Activated naive CD4-positive, alpha-beta T cell treated with anti-CD3 and anti-CD28 coated beads, Interleukin-2, amount 50 U/mL, for 72 hours (primary cell): ENCODE data around the gene VAPB. TPM values are rescaled to one million over a fixed set of nuclear protein-coding genes. Genes with fewer than 3 reads are reported as not detected.

ENCODE experiments used
- ATAC-seq, 2 donors: fragments of 150-1000 bp; cut with Tn5 transposase; 2 replicates each; pipeline ENCODE4 v1.10.0; 2021; ENCODE audit warnings: mild to moderate bottlenecking in 2 of 2, moderate library complexity in 2 of 2
- DNase-seq, 2 donors: peaks; one replicate each; pipeline ENCODE4 v3.0.0; 2021 to 2022; ENCODE audit warnings: low spot score in 2 of 2
- H3K27ac Mint-ChIP-seq, 2 donors: one replicate each; pipeline ENCODE4 v1.8.0; 2022; ENCODE audit warnings: mild to moderate bottlenecking in 2 of 2, mixed read lengths in 2 of 2
- H3K36me3 Mint-ChIP-seq, 2 donors: one replicate each; pipeline ENCODE4 v1.8.0; 2022; ENCODE audit warnings: mixed read lengths in 2 of 2
- H3K9me3 Mint-ChIP-seq, 2 donors: one replicate each; pipeline ENCODE4 v1.8.0; 2022; ENCODE audit warnings: mixed read lengths in 2 of 2
- total RNA-seq, 2 donors: library from RNA; stranded (reverse); gene quantifications; one replicate each; pipeline ENCODE4 v1.2.3, GENCODE V29; 2022

The VAPB gene
- total RNA-seq, 2 donors from 2014 or later, result 28.0 to 43.5 TPM

- ATAC-seq (no peak), DNase-seq (no peak)
- Mint-ChIP-seq H3K9me3 (no peaks in the 10 kb centered on the region), H3K36me3 (peaks cover 0 to 39% of the 10 kb centered on the region in 2 donors), H3K27ac (peak overlapping the region in 1 of 2 donors; percentile 79)
These were observed 46.2 kb downstream of the VAPB start for GRCh38 chr20:58435237-58435636.

DNA sequence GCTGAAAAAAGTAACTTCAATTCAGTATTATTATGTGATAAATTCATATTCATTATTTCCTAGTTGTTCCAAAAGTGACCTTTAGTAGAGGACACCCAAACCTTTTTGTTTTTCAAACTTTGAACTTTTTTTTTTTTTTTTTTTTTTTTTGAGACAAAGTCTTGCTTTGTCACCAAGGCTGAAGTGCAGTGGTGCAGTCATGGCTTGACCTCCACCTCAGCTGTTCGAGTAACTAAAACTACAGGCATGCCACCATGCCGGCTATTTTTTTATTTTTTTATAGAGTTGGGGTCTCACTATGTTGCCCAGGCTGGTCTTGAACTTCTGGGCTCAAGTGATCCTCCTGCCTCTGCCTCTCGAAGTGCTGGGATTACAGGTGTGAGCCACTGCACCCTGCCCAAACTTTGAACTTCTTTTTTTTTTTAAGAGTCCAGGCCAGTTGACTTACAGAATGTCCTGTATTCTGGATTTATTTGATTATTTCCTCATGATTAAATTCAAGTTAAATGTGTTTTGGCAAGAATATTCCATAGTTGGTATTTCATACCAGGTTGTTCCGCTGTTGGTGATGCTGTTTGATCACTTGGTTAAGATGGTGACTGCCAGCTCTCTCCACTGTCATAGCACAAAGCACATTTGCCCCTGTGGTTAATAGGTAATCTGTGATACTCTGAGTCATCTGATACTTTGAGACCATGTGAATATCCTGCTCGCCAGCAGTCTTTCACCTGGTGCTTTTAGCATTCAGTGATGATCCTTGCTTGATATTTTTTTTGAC, 48.0 kb downstream of the VAPB start:
- peaks cover 0 to 27% of the 10 kb centered on the region in 2 donors for H3K36me3 Mint-ChIP-seq
- no peaks in the 10 kb centered on the region for H3K9me3 Mint-ChIP-seq
- peak overlapping the region; percentile 2 to 39 for H3K27ac Mint-ChIP-seq
- DNase-seq, result no peak
- peak; percentile 59 to 75 for ATAC-seq

DNA sequence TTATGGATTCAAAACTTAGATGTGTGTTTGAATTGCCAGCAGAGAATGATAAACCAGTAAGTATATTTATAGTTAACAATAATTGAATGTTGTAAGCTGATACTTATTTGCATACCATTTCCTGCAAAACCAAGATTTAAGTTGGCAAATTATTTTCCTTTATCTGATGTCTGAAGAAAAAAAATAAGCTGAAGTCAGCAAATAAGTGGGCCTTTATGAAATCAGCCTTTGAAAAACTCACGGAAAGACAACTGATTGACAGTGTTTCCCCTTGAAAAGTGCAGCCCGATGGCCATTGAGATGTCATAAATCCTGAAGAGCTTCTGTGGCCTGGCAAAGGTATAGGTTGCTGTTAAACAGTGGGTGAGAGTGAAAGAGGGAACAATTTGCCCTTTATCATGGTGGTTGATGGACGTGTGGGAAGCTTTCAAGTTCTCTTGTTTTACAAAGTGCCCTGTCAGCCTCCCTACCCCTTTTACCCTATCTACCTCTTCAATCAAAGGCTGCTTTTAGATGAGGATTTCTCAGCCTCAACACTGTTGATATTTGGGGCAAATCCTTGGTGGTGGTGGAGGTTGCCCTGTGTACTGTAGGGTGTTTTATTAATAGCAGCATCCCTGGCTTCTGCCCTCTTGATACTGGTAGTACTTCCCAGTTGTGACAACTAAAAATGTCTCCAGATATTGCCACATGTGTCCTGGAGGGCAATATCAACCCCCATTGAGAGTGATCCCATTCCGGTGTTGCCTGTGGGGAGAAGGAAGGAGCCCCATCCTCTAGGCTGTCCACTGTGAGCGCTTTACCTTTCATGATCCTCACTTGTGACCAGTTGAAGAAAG, 50.2 kb downstream of the VAPB start:
- Mint-ChIP-seq H3K9me3 (no peaks in the 10 kb centered on the region), H3K36me3 (peaks cover 0 to 15% of the 10 kb centered on the region in 2 donors), H3K27ac (peak overlapping the region; percentile 31 to 57)
- DNase-seq (no peak), ATAC-seq (no peak)

DNA sequence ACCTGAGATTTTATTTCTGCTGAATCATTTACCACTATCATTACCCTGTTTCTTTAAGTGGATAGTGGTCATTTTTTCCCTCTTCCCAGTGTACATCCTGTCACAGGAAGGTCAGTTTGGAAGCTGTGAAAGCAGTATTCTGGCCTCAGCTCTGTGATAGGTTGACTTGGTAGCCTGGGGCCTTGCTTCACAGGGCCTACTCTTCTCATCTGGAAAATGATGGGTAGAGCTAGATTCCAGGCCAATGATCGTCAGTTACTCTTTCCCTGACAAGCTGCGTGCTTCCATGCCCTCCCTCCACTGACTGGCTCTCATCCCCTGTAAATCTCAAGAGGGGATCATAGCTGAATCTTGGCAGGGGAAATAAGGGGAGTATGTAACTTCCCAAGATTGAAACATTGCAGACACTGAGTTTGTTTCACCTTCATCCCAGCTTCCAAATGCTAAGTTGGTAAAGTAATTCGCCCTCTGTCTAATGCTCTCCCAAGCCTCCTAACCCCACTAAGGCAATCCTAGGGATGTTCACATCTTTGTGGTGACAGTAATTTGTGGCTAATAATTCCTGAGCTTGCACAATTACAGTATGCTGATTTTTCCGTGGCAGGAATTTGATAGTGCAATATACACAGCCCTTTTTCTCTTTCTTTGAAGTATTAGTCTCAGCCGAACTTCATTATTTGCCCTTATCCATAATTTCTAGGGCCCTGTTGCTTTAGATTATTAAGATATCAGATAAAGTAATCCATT, 51.2 kb downstream of the VAPB start:
- H3K9me3 Mint-ChIP-seq, result no peaks in the 10 kb centered on the region
- peaks cover 0 to 13% of the 10 kb centered on the region in 2 donors for H3K36me3 Mint-ChIP-seq
- DNase-seq, result no peak
- no peak for ATAC-seq
- H3K27ac Mint-ChIP-seq, result peak overlapping the region; percentile 57

- DNase-seq (no peak), ATAC-seq (peak; percentile 36 to 58)
- Mint-ChIP-seq H3K27ac (peak overlapping the region in 1 of 2 donors; percentile 24), H3K9me3 (no peaks in the 10 kb centered on the region), H3K36me3 (peaks cover 0 to 5% of the 10 kb centered on the region in 2 donors)
These were observed 52.7 kb downstream of the VAPB start for GRCh38 chr20:58441723-58442122.

GRCh38 chr20:58444746-58445255, 55.8 kb downstream of the VAPB start:
- ATAC-seq, result no peak
- H3K36me3 Mint-ChIP-seq, result no peaks in the 10 kb centered on the region
- H3K9me3 Mint-ChIP-seq, result no peaks in the 10 kb centered on the region
- H3K27ac Mint-ChIP-seq, result peak overlapping the region in 1 of 2 donors; percentile 10
- no peak for DNase-seq

DNA sequence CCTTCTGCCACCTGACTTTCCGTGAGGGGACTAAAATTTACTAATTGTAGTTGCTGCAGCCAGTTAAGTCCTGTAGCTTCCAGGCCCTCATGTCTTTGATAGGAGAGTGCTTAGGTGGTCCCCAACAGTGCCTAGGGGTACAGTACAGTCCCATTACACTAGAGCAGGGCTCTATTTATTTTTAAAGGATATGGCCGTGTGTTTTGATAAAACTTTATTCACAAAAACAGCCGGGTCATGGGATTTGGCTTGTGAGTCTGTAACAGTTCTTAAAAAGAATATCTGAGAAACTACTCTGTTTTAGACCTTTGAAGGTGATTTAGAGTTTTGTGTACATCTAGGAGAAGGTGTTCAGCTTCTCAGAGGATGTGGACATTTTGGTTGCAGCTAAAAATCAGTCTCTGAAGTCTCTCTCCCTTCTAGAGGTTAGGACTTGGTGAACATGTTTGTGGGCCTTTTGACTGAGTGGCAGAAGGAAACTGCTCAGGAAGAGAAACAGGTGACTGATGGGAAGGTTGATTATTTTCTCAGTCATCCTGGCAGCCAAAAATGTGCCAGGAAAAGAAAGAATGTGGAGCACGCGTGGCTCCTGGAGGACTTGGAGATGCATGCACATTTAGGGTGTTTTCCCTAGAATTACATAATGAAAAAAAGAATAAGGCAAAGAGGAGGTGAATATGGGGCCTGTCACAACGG, 57.4 kb downstream of the VAPB start:
- H3K36me3 Mint-ChIP-seq, result no peaks in the 10 kb centered on the region
- no peaks in the 10 kb centered on the region for H3K9me3 Mint-ChIP-seq
- ATAC-seq (no peak), DNase-seq (no peak)
- peak overlapping the region in 1 of 2 donors; percentile 21 for H3K27ac Mint-ChIP-seq

GRCh38 chr20:58446960-58447265, 57.9 kb downstream of the VAPB start:
- Mint-ChIP-seq H3K9me3 (no peaks in the 10 kb centered on the region), H3K36me3 (no peaks in the 10 kb centered on the region), H3K27ac (no peak overlapping the region)
- no peak for DNase-seq
- no peak for ATAC-seq

DNA sequence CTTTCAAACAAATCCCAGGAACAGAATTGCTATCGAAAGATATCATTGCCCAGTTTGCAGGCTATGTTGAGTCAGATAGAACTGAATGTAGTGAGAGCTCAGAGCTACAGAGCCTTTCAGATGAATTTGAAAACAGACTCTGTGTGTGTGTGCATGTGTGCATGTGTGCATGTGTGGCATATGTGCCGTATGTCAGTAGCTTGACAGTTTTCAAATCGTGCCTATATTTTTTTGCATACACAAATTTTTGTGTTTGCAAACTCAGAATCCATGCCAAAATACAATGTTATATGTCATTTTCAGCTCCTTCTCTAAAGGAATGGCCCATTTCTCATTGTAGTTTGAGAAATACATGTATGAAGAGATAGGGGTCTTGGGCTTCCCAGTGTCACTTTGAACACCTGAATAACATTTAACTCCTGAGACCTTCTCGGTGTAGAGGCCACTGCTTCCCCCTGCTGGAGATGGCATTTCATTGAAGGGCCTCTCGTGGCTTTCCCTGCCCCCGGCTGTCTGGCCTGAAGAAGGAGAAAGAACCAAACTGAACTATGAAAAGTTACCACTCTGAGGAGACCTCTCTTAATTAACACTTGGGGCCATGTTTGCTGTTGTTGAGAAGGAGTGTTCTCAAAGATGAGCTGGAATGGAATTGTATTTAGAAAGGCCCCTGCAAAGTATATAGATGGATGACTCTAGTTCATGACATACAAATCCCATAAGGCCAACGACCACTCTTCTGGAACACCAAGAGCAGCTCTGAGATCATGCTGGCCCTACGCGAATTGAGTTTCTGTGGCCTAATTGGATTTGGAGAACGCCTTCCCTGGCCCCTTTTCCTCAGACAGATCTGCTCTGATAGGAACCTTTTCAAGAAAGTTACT, 58.7 kb downstream of the VAPB start:
- DNase-seq (peak in 1 of 2 donors; percentile 50), ATAC-seq (peak; percentile 63 to 70)
- peak overlapping the region in 1 of 2 donors; percentile 60 for H3K27ac Mint-ChIP-seq
- no peaks in the 10 kb centered on the region for H3K36me3 Mint-ChIP-seq
- no peaks in the 10 kb centered on the region for H3K9me3 Mint-ChIP-seq

DNA sequence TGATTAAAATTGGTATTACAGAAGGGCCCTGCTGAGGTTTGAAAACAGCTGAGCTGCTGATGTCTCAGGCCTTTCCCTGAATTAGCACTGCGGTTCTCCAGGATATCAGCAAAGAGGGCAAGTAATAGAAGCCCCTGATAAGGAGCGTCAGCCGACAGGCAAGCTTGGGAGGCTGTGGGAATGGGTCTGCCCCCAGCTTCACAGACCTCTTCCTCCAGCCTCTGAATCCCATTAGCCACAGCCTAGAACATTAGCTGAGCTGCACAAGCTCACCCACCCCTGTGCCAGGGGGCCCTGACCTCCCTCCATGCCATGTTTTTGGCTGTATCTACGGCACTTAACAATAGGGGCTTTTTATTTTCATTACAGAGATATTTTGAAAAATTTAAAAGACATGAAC, 59.9 kb downstream of the VAPB start:
- H3K27ac Mint-ChIP-seq, result no peak overlapping the region
- peaks cover 0 to 1% of the 10 kb centered on the region in 2 donors for H3K36me3 Mint-ChIP-seq
- ATAC-seq (no peak), DNase-seq (no peak)
- peaks cover 0 to 1% of the 10 kb centered on the region in 2 donors for H3K9me3 Mint-ChIP-seq

- Mint-ChIP-seq H3K27ac (no peak overlapping the region), H3K9me3 (peaks cover 0 to 7% of the 10 kb centered on the region in 2 donors), H3K36me3 (peaks cover 0 to 9% of the 10 kb centered on the region in 2 donors)
- DNase-seq, result no peak
- ATAC-seq, result no peak
These were observed 60.7 kb downstream of the VAPB start for GRCh38 chr20:58449681-58450221.

DNA sequence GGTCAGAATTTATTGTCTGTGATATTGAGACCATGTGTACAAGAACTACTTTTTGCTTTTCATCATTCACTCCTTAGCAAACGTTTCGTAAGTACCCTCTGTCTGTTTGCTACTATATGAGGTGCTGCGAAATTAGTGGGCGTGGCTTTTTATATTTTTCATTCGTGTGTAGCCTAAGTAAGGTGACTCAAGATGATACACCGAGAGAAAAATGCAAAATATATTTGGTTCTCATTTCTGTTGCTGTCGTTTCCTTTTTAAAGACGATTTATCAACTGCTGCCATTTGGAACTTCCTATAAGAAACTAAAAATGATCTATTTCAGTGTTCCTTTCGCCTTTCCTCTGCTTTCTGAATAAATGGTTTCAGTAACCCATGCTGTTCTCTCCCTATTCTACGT, 61.2 kb downstream of the VAPB start:
- peaks cover 0 to 13% of the 10 kb centered on the region in 2 donors for H3K36me3 Mint-ChIP-seq
- no peak overlapping the region for H3K27ac Mint-ChIP-seq
- ATAC-seq (no peak), DNase-seq (no peak)
- peaks cover 0 to 7% of the 10 kb centered on the region in 2 donors for H3K9me3 Mint-ChIP-seq

DNA sequence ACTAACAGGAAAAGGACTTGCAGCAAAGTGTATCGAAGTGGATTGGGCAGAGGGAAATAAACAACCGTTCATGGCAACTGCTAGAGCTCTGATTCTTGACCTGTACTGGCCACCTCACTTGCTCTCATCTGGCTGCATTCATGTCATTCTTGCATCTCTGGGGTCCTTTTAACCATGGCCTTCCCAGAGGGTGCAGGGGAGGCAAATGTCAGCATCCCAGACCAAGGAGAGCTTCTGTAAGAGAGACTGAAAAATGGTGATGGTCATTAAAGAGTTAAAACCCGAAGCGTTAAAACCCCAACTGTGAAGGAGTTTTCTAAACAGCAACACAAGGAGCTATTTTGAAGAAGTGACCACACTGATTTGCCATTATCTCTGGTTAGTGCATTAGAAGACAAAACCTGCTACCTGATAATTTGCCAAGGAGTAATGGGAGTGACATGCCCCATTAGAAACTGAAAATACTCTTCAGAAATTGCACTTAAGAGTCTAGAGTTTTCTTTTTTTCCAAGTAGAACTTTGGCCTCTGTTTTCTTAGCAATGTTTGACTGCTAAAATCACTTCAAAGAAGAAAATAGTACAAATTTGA, 63.7 kb downstream of the VAPB start:
- DNase-seq, result no peak

DNA sequence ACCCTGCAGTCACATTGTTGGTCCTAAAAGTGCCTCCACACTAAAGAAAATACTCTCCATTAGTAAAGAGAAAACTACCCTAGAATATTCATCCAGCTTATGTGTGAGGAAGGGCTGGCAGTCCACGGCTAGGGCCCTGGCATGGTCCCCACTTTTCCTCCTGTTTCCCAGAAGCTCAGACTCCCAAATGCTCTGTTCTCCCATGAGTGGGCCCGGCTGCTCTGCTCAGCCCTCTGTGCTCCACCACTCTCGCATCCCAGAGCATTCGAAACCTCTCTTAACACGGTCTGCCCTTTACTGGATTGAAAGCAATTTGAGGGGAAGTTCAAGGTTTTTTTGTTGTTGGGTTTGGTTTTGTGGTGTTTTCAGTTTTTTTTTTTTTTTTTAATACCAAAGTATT, 64.4 kb downstream of the VAPB start:
- peaks cover 0 to 13% of the 10 kb centered on the region in 2 donors for H3K36me3 Mint-ChIP-seq
- DNase-seq (no peak), ATAC-seq (no peak)
- H3K9me3 Mint-ChIP-seq, result peaks cover 0 to 7% of the 10 kb centered on the region in 2 donors
- H3K27ac Mint-ChIP-seq, result no peak overlapping the region

More for the DNA sequence above, 63.7 kb downstream of the VAPB start:
- Mint-ChIP-seq H3K36me3 (peaks cover 0 to 13% of the 10 kb centered on the region in 2 donors), H3K27ac (no peak overlapping the region), H3K9me3 (peaks cover 0 to 7% of the 10 kb centered on the region in 2 donors)
- no peak for ATAC-seq

GRCh38 chr20:58454460-58454859, 65.4 kb downstream of the VAPB start:
- DNase-seq, result no peak

More at GRCh38 chr20:58454460-58454859, 65.4 kb downstream of the VAPB start:
- H3K36me3 Mint-ChIP-seq, result peaks cover 0 to 13% of the 10 kb centered on the region in 2 donors
- H3K27ac Mint-ChIP-seq, result no peak overlapping the region
- ATAC-seq, result no peak
- peaks cover 0 to 7% of the 10 kb centered on the region in 2 donors for H3K9me3 Mint-ChIP-seq
